ENCODE results near the gene CMTM7.

Gene CMTM7

DNA sequence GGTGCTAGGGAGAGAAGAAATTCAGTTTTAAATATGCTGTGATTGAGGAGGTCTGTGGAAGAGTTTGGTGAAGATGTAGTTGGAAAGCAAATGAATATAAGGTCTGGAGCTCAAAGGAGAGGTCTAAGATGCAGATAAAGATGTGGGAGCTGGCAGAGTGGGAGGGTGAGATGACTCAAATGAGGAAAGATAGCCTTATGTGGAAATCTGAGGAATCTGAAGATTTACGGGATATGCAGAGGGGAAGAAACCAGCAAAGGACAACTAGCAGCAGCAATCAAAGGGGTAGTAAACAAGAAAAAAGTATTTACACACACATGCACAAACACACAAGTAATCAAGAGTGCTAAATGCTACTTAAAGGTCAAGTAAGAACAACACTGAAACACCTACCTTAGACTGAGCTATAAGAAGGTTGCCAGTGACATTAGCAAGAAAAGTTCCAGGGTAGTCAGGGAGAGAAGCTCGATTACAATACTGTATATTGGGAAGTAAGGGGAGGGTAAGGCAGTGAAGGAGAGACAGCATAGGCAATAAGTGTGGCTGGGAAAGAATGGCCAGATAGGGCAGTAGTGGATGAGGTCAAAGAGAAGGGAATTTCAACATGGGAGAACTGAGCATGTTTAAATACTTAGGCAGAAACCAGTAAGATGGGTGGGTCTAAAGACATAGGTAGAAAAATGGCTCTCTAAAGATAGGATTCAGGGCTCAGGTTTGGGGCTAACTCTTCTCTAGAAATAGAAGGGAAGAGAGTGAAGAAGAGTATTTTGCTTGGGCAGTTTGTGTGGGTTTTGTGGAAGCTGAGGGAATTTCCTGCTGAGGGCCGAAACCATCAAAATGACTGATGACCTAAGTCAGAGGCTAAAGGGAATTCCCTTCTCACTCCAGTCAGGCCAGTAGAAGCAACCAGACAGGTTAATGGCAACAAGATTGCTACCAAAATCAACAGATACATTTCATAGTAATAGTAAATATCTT lies 102.1 kb downstream of the CMTM7 start:
- no peak for DNase-seq

DNA sequence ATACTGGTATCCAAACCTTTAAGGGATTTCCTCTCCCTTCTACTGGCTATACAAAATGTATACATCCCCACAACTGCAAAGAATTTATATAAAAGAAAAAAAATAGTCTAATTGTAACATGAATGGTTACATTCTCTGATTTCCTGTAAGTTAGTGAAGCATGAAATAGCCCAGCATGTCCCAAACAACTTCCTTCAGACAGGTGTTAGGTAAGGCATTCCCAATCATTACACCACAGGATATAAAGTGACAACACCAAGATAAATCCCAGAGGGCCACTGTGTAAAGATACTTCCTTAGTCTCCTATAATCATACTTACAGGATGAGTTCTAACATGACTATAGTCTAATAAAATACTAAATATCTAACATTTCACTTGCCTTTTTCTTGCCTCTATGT lies 103.4 kb downstream of the CMTM7 start:
- no peak for DNase-seq

DNA sequence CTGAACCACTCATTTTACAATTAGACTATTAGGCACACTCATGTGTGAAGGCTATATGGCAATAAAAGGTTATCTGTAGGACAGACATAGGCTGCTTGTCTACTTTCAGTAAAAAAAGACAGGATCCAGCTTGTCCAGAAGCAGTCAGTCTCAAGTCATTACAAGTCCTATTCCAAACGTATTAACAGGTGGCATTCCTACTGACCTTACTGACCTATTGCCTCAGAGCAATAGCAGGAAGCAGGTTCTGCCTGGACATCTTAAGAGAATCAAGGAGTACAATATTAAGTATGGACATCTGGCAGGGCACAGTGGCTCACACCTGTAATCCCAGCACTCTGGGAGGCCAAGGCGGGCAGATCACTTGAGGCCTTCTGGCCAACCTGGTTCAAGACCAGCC lies 104.0 kb downstream of the CMTM7 start:
- no peak for DNase-seq

DNA sequence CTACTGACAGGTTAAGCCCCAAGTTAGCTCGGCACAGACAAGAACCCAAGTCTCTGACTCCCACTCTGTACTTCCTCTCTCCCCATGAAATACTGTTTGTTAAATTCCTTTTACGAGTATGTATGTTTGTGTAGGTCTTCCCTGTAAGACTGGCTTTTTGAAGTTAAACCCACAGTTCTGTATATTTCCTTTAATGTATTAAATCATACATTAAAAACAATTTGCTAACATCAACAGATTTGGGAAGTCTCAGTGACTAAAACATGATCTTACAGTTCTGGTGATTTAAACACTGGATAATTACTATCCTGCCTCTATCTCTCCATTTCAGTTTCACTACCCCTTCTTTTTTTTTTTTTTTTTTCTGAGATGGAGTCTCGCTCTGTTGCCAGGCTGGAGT lies 106.6 kb downstream of the CMTM7 start:
- no peak for DNase-seq

DNA sequence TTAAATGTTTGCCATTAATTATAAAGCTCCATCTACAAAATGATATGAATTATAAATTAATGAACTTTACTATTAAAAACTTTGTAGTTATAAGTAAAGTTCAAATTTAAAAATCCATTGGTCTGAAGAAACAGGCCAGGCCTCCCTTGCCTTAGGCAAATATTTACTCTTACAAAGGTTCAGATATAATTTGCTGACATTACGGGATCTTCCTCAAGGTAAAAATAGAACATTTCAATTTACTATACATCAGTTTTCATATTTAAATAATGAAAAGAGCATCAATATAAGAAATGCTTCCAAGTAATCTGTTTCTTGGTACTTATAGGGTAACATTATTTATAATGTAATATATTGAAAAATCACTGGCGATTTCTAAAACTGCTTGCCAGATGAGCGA lies 107.3 kb downstream of the CMTM7 start:
- no peak for DNase-seq

DNA sequence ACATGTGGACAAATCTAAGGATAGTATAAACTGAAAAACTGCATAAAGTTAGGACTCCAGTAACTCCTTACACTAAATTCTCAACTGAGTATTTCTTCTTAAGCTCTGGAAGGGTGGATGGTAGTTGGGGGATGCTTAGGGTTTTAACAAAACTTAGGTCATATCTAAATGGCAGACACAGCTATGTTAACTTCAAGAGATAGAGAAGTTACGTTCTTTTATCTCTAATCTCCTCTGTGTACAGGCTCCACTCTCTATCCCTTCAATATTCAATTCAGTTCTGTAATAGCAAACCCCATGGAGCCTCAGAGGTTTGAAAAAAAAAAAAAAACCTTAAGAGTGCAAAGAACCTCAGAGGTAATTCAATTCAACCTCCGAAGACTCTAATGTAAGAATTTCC lies 107.9 kb downstream of the CMTM7 start:
- no peak for DNase-seq

DNA sequence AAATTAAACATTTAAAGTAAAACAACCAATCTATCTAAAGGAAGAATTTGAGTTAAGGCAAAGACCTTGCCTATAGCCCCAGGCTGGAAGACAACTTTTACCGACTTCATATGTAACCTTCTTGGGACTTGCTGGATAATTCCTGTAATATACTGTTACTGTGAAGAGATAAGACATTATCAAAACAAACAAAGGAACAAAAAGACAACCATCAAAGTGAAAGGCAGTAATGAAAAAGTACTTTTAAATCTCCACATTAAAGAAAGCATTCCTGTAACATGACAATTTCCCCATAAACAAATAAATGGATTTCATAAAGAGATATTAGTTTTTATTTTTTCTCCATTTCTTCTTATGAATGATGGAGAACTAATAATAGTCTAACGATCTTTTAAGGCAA lies 108.6 kb downstream of the CMTM7 start:
- no peak for DNase-seq

DNA sequence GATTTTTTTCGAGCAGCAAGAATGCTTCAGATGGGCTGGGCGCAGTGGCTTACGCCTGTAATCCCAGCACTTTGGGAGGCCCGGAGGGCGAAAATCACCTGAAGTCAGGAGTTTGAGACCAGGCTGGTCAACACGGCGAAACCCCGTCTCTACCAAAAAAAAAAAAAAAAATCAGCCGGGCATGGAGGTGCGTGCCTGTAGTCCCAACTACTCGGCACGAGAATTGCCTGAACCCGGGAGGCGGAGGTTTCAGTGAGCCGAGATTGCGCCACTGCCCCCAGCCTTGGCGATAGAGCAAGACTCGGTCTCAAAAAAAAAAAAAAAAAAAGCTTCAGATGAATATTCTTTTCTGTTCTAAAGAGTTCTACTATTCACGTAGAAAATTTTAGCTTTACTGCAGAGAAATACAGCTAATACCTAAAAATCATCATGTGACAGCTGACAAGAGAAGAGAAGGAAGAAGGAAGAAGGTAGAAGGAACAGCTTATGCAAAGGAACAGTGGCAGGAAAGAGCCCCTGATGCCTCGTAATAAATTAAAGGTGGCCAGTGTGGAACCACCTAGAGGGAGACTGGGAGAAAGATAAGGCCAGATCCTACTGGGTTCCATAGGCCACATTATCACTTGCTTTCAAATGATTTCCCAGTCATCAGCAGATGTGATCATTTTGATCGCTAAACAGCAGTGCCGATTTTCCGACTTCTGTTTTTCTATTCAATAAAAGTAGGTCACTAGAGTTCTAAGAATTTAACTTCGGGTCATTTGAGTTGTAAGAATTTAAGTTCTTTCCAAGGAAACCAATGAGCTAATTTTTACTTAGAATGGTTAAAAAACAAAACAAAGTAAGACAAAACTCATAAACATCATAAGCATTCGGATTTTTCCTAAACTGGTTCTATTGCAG lies 109.5 kb downstream of the CMTM7 start:
- no peak for DNase-seq

DNA sequence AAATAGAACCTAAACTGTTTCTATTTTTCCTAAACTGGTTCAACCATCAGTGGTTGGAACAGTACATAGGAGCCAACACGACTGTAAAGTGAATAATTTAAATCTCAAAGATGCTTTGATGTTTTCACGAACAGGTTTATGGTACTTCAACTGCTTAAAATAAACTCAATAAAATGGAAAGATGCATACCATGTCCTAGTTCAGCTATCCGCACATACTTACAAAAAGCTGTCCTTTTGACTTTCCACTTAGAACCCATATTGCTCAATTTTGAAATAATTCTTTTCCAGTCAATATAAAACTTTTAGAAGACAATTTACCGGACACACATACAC lies 110.1 kb downstream of the CMTM7 start:
- DNase-seq, result no peak

DNA sequence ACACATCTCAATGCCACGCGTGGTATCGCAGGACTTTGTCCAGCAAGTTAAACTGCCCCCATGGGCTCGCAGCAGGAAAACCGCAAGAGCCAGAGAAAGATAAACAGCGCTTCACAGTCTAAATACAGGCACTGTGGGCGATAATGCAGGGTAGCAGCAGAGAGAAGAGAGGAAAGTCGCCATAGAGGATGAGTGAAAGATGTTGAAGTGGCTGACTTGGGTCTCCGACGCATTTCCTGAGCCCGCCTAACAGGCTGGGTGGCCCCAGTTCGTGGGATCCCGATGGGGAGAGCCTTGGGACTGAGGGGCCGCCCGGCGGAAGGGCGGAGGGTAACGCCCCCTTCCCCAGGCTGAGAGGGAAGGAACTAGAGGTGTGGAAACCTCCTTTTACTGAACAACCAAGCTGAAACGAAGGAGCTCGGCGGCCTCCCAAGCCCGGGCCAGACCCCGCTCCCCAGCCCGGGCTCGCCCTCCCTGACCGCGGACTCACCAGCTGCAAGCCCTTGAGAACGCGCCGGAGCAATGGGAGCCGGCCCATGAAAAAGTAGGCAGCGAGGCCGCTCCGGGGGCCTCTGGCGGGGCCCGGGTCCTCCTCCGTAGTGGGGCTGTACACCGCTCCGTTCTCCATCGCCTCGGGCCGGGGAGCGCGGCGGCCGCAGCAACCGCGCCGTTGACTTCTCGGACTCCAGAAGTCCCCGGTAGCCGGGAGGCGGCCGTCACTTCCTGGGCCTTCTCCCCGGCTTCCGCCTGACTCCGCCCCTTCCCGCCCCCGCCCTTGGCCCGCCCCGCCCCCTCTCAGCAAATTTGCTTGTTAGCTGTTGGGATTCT lies 110.7 kb downstream of the CMTM7 start, which contains the start of gene CMTM6:
TSS of gene CMTM6 (minus strand) at position 735 of the 828 bp plus-strand sequence. CDS start at position 628, 107 bp downstream.
- DNase-seq, result no peak

DNA sequence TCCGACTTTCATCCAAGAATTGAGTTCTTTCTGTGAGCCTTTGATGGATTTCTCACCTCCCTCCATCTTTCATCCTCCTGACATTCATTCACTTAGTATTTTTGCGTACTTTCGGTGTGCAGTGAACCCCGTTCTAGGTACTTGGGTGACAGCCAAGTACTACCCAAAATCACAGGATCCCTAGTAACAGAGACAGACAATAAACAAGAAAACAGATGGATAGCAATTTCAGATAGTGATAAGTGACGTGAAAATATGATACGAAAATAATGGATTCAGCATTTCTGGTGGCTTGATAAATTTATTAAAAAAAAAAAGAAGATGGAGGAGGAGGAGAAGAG lies 111.3 kb downstream of the CMTM7 start:
- no peak for DNase-seq

Data from NCI-H2107 (cell line).